ENCODE results near the gene FAM131C. TPM values are rescaled to one million over a fixed set of nuclear protein-coding genes. Genes with fewer than 3 reads are reported as not detected.

Gene FAM131C
- total and polyA plus RNA-seq, 2 donors (not counting 1 experiment from before 2014, with no cell fraction given): 0.34 to 0.50 TPM

GRCh38 chr1:16015960-16016901 lies 57.2 kb downstream of the FAM131C start:
- Histone ChIP-seq H3K4me2 (ENCODE audit: extremely low read depth, insufficient read depth, low read length) (no peak overlapping the region), H3K27ac (ENCODE audit: insufficient read depth, low read length) (no peak overlapping the region), H4K20me1 (ENCODE audit: control insufficient read depth, extremely low read depth, insufficient read depth, low read length) (no peaks in the 10 kb centered on the region), H3K4me1 (ENCODE audit: control insufficient read depth, extremely low read depth, insufficient read depth, low read length) (peaks cover 31% of the 10 kb centered on the region), H3K4me3 (replicated peaks in 1 of 4; ENCODE audit: control extremely low read depth in 1 of 4, insufficient read depth in 1 of 4, low read depth in 3 of 4, low read length in 4 of 4) (no peak overlapping the region), H3K9ac (ENCODE audit: insufficient read depth, low read length) (no peak overlapping the region), H2AFZ (ENCODE audit: low read length) (no peak overlapping the region), H3K36me3 (ENCODE audit: control insufficient read depth, insufficient read depth, low read length) (no peaks in the 10 kb centered on the region), H3K27me3 (ENCODE audit: control insufficient read depth, insufficient read depth, low read length) (no peaks in the 10 kb centered on the region), H3K79me2 (ENCODE audit: control insufficient read depth, insufficient read depth, low read length) (no peaks in the 10 kb centered on the region), H3K9me3 (ENCODE audit: control insufficient read depth, insufficient read depth, low read depth, low read length) (no peaks in the 10 kb centered on the region)
- DNase-seq (ENCODE audit: low read depth in 2 of 2): no peak
- TF ChIP-seq CTCF (conservative IDR thresholded peaks at IDR 0.05 in 1 of 2, IDR thresholded peaks at IDR 0.05 in 1 of 2; ENCODE audit: low read depth in 1 of 2, low read length in 2 of 2) (no peak), EZH2 (IDR thresholded peaks at IDR 0.05; ENCODE audit: low read length, missing control alignments) (no peak)

- H3K27ac ChIP-seq (ENCODE audit: insufficient read depth, low read length): no peak overlapping the region
- no peak overlapping the region for H3K4me3 ChIP-seq (replicated peaks in 1 of 4; ENCODE audit: control extremely low read depth in 1 of 4, insufficient read depth in 1 of 4, low read depth in 3 of 4, low read length in 4 of 4)
- no peaks in the 10 kb centered on the region for H4K20me1 ChIP-seq (ENCODE audit: control insufficient read depth, extremely low read depth, insufficient read depth, low read length)
- no peak overlapping the region for H3K9ac ChIP-seq (ENCODE audit: insufficient read depth, low read length)
- no peak for TF ChIP-seq EZH2 (IDR thresholded peaks at IDR 0.05; ENCODE audit: low read length, missing control alignments)
- no peak for TF ChIP-seq CTCF (conservative IDR thresholded peaks at IDR 0.05 in 1 of 2, IDR thresholded peaks at IDR 0.05 in 1 of 2; ENCODE audit: low read depth in 1 of 2, low read length in 2 of 2)
- no peaks in the 10 kb centered on the region for H3K79me2 ChIP-seq (ENCODE audit: control insufficient read depth, insufficient read depth, low read length)
- no peaks in the 10 kb centered on the region for H3K9me3 ChIP-seq (ENCODE audit: control insufficient read depth, insufficient read depth, low read depth, low read length)
- no peaks in the 10 kb centered on the region for H3K27me3 ChIP-seq (ENCODE audit: control insufficient read depth, insufficient read depth, low read length)
- no peaks in the 10 kb centered on the region for H3K36me3 ChIP-seq (ENCODE audit: control insufficient read depth, insufficient read depth, low read length)
- no peak for DNase-seq (ENCODE audit: low read depth in 2 of 2)
- no peak overlapping the region for H2AFZ ChIP-seq (ENCODE audit: low read length)
- H3K4me1 ChIP-seq (ENCODE audit: control insufficient read depth, extremely low read depth, insufficient read depth, low read length): peaks cover 31% of the 10 kb centered on the region
- no peak overlapping the region for H3K4me2 ChIP-seq (ENCODE audit: extremely low read depth, insufficient read depth, low read length)
Measured at GRCh38 chr1:16015491-16015890, 58.0 kb downstream of the FAM131C start.

- Histone ChIP-seq H3K27me3 (ENCODE audit: control insufficient read depth, insufficient read depth, low read length) (no peaks in the 10 kb centered on the region), H3K36me3 (ENCODE audit: control insufficient read depth, insufficient read depth, low read length) (no peaks in the 10 kb centered on the region), H3K9ac (ENCODE audit: insufficient read depth, low read length) (no peak overlapping the region), H3K27ac (ENCODE audit: insufficient read depth, low read length) (no peak overlapping the region), H3K9me3 (ENCODE audit: control insufficient read depth, insufficient read depth, low read depth, low read length) (no peaks in the 10 kb centered on the region), H4K20me1 (ENCODE audit: control insufficient read depth, extremely low read depth, insufficient read depth, low read length) (no peaks in the 10 kb centered on the region), H3K79me2 (ENCODE audit: control insufficient read depth, insufficient read depth, low read length) (no peaks in the 10 kb centered on the region), H3K4me1 (ENCODE audit: control insufficient read depth, extremely low read depth, insufficient read depth, low read length) (peaks cover 26% of the 10 kb centered on the region), H2AFZ (ENCODE audit: low read length) (no peak overlapping the region), H3K4me3 (replicated peaks in 1 of 4; ENCODE audit: control extremely low read depth in 1 of 4, insufficient read depth in 1 of 4, low read depth in 3 of 4, low read length in 4 of 4) (no peak overlapping the region), H3K4me2 (ENCODE audit: extremely low read depth, insufficient read depth, low read length) (no peak overlapping the region)
- TF ChIP-seq CTCF (conservative IDR thresholded peaks at IDR 0.05 in 1 of 2, IDR thresholded peaks at IDR 0.05 in 1 of 2; ENCODE audit: low read depth in 1 of 2, low read length in 2 of 2) (no peak), EZH2 (IDR thresholded peaks at IDR 0.05; ENCODE audit: low read length, missing control alignments) (no peak)
- DNase-seq (ENCODE audit: low read depth in 2 of 2): no peak
Measured at GRCh38 chr1:16014509-16015482, 58.7 kb downstream of the FAM131C start.

All from fibroblast of lung (primary cell).